Activated naive CD4-positive, alpha-beta T cell treated with anti-CD3 and anti-CD28 coated beads for 36 hours (primary cell): ENCODE data around the gene ZMAT5. TPM values are rescaled to one million over a fixed set of nuclear protein-coding genes. Genes with fewer than 3 reads are reported as not detected.

Experiments
- CTCF ChIA-PET: fragments of 350-600 bp; sonication (Branson Sonifier 250); formaldehyde crosslinking; loops from one replicate; lab custom pipeline; 2021; ENCODE audit warnings: antibody characterized with exemption; lab: Charles Lee
- DNase-seq: peaks from one replicate; pipeline ENCODE4 v3.0.0-alpha.2; 2020
- H3K27ac Mint-ChIP-seq: one replicate; pipeline ENCODE4 v1.8.0; 2021; ENCODE audit warnings: mild to moderate bottlenecking, mixed read lengths
- H3K27me3 Mint-ChIP-seq: one replicate; pipeline ENCODE4 v1.8.0; 2021; ENCODE audit warnings: low read depth, mixed read lengths
- H3K36me3 Mint-ChIP-seq: one replicate; pipeline ENCODE4 v1.8.0; 2021; ENCODE audit warnings: low read depth, mixed read lengths
- H3K4me1 Mint-ChIP-seq: one replicate; pipeline ENCODE4 v1.8.0; 2021; ENCODE audit warnings: low read depth, mixed read lengths
- H3K4me3 Mint-ChIP-seq: one replicate; pipeline ENCODE4 v1.8.0; 2021; ENCODE audit warnings: mild to moderate bottlenecking, moderate library complexity, mixed read lengths
- H3K9me3 Mint-ChIP-seq: one replicate; pipeline ENCODE4 v1.8.0; 2021; ENCODE audit warnings: mixed read lengths
- intact Hi-C: fragments of 100-400 bp; cut with micrococcal nuclease; formaldehyde crosslinking; loops from one replicate; pipeline ENCODE4 v1.15.1; 2023
- total RNA-seq, 2 experiments: library from RNA; stranded (reverse); gene quantifications; one replicate each; pipeline ENCODE4 v1.2.3, GENCODE V29; 2021

The ZMAT5 gene
- total RNA-seq, 2 experiments from 2014 or later: 14.3 to 15.3 TPM

DNA sequence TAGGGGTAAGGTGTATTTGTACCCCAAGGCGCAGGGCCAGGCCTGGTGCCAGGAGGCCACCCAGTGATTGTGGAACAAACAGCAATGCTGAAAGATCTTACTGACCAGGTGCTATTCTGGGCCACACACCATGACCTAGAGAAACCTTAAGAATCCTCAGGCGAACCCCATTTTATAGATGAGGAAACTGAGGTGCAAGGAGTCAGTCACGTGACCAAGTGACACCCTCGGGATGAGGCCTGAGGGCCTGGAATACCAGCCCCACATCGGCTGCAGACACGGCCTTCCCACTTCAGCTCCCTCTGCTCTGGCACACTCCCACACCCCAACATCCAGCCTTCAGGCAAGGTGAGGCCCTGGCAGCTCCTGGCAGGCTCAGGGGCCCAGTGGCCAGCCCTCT lies 33.9 kb downstream of the ZMAT5 start:
- Mint-ChIP-seq H3K27ac (no peak overlapping the region), H3K4me3 (no peak overlapping the region), H3K4me1 (no peaks in the 10 kb centered on the region), H3K27me3 (no peaks in the 10 kb centered on the region), H3K36me3 (no peaks in the 10 kb centered on the region), H3K9me3 (no peaks in the 10 kb centered on the region)
- CTCF ChIA-PET: no interaction called here
- intact Hi-C loops: no loop called here
- no peak for DNase-seq

DNA sequence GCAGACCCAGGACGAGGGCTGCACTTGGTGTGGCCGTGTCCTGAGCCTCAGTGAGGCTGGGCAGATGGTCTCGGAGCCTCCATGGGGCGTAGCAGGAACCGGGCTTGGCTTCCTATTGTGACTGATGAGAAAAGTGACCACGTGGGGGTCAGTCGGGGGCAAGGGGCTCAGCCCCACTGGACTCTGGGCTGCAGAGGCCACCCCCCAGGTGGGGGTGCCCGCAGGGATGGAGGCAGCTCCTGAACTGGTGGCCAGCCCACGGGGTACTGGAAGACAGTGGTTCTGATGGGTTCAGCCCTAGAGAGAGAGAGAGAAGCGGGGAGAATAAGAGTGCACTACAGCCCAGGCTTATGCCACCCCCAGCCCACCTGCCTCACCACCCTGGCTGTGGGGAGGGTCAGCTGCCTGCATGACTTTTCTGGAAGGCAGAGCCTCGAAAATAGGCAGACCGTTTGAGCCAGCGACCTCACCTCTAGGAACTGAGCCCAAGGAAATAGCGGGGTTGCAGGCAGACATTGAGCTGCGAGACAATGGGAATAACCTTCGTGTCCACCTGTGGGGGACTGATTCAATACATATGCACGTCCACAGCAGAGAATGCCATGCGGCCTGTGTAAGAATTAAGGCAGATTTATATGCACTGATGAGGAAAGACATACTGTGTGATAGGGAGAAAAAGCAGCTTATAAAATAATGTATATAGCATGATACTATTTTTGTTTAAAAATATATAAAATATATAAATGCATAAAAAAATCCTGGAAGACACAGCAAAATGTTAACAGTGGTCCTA lies 35.6 kb downstream of the ZMAT5 start:
- no peak overlapping the region for H3K4me3 Mint-ChIP-seq
- no peak for DNase-seq
- no peaks in the 10 kb centered on the region for H3K4me1 Mint-ChIP-seq
- no peak overlapping the region for H3K27ac Mint-ChIP-seq
- no peaks in the 10 kb centered on the region for H3K27me3 Mint-ChIP-seq
- no peaks in the 10 kb centered on the region for H3K36me3 Mint-ChIP-seq
- CTCF ChIA-PET: interaction anchor here (1.2 kb wide), 1 partner anchor 274 kb away, joined by 3 read pairs; no protein-coding TSS in a partner anchor
- intact Hi-C loops: no loop called here
- no peaks in the 10 kb centered on the region for H3K9me3 Mint-ChIP-seq

DNA sequence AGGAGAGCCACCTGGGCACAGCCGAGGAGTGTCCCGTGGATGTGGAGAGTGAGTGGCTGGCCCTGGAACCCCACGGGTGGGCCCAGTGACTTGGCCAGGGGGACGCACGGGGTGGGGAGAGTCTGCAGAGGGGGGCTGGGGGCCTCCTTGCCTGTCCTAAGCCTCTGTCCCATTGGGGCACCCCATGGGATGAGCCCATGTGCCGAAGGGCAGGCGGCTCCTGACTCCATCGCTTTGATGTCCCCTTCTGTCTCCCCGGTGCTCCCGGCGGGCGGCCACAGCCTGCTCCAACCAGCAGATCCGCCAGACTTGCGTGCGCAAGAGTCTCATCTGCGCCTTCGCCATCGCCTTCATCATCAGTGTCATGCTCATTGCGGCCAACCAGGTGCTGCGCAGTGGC lies 37.6 kb downstream of the ZMAT5 start:
- Mint-ChIP-seq H3K4me1 (no peaks in the 10 kb centered on the region), H3K9me3 (no peaks in the 10 kb centered on the region), H3K4me3 (no peak overlapping the region), H3K36me3 (no peaks in the 10 kb centered on the region), H3K27me3 (no peaks in the 10 kb centered on the region), H3K27ac (no peak overlapping the region)
- DNase-seq: no peak
- CTCF ChIA-PET: no interaction called here
- intact Hi-C loops: no loop called here

DNA sequence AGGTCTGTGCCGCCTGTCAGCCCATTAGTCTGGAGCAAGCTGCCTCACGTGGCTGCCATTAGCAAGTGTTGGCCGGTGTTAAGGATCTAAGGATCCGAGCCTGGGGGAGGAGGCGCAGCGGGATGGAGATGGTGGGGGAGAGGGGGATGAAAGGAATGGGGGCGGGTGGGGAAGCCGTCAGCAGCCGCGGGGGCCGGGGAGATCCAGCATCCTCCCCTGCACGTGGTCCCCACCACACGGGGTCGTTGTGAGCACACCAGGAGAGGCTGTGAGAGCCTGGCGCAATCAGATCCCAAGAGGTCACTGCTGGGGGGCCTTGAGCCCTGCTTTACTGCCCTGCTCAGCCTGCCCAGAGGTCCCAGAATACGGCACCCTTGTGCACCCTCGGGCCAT lies 39.7 kb downstream of the ZMAT5 start:
- H3K4me3 Mint-ChIP-seq: no peak overlapping the region

DNA sequence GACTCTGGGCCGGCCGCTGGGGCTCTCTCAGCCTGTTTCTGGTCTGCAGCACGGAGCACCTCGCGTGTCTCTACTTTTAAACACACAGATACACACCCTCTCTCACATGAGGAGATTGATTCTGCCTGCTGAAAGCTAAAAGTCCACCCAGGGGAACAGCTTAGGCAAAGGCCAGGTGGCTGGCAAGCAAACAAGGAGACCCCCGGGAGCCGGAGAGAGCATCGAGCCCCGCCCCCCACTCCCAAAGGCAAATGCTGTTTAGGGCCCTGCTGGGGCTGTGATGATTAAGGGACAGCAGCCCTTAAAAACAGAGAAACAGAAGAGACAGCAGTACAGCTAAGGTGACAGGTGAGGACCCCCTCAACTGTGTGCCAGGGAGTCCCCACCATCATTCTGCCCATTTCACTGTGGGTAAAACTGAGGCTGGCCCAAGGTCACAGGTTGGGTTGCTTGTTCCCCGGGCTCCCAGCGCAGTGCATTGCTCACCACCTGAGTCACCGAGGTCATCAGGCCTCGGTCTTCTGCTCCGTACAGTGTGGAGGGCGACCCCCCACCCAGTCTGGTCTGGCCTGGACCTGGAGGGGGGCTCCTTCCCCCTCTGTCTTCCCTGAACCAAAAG lies 40.2 kb downstream of the ZMAT5 start:
- intact Hi-C loops: loop anchor here (1.0 kb wide), 1 partner anchor 279 kb away; no protein-coding TSS in a partner anchor
- H3K4me1 Mint-ChIP-seq: no peaks in the 10 kb centered on the region
- H3K4me3 Mint-ChIP-seq: no peak overlapping the region
- CTCF ChIA-PET: no interaction called here
- H3K27me3 Mint-ChIP-seq: peaks cover 3% of the 10 kb centered on the region
- H3K27ac Mint-ChIP-seq: no peak overlapping the region
- DNase-seq: no peak
- H3K9me3 Mint-ChIP-seq: no peaks in the 10 kb centered on the region
- no peaks in the 10 kb centered on the region for H3K36me3 Mint-ChIP-seq

More for the DNA sequence above, 39.7 kb downstream of the ZMAT5 start:
- H3K36me3 Mint-ChIP-seq: no peaks in the 10 kb centered on the region
- no peaks in the 10 kb centered on the region for H3K9me3 Mint-ChIP-seq
- intact Hi-C loops: loop anchor here (1.0 kb wide), 1 partner anchor 278 kb away; no protein-coding TSS in a partner anchor
- H3K27ac Mint-ChIP-seq: no peak overlapping the region
- peak; percentile 39 for DNase-seq
- H3K27me3 Mint-ChIP-seq: no peaks in the 10 kb centered on the region
- no peaks in the 10 kb centered on the region for H3K4me1 Mint-ChIP-seq
- CTCF ChIA-PET: no interaction called here

DNA sequence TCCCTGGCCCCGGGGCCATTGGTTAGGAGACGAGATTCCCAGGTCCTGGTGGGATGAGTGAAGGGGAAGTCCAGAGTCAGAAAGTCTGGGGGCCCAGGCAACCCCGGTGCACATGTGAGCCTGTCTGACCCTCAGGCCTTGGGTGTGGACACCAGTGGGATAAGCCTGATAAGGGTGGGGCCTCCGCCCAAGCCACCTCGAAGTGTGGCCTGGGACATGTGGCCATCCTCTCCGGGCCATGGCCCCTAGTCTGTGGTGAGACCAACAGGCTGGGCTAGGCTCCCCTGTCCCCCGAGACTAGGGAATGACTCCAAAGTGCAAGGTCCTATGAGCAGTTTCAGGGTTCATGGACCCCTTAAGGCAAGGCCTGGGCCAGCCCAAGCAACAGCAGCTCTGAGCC lies 40.7 kb downstream of the ZMAT5 start:
- H3K9me3 Mint-ChIP-seq: no peaks in the 10 kb centered on the region
- no peaks in the 10 kb centered on the region for H3K4me1 Mint-ChIP-seq

DNA sequence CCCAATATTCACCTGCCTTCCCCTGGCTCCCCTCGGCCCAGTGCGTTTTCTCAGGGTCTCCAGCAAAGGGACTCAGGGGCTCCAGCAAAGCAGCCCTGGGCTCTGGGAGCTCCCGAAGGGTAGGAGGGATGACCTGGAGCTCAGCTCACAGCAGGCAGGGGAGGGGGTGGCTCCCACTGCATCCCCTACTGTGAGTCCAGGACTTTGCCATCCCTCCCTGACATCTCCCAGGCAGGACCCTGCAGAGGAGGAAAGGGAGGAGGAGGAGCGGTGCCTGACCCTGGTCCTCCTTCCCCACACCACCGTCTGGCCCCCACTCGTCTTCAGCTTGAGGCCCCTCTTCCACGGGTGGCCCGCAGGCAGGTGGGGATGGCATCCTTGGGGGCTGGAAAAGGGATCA lies 42.0 kb downstream of the ZMAT5 start:
- CTCF ChIA-PET: interaction anchor here (1.4 kb wide), 1 partner anchor 280 kb away, joined by 5 read pairs; no protein-coding TSS in a partner anchor
- Mint-ChIP-seq H3K36me3 (no peaks in the 10 kb centered on the region), H3K9me3 (no peaks in the 10 kb centered on the region), H3K27me3 (peaks cover 7% of the 10 kb centered on the region), H3K4me1 (no peaks in the 10 kb centered on the region), H3K4me3 (no peak overlapping the region), H3K27ac (no peak overlapping the region)
- intact Hi-C loops: no loop called here
- DNase-seq: no peak

More for the DNA sequence above, 40.7 kb downstream of the ZMAT5 start:
- CTCF ChIA-PET: interaction anchor here (1.4 kb wide), 1 partner anchor 279 kb away, joined by 5 read pairs; no protein-coding TSS in a partner anchor
- no peak for DNase-seq
- intact Hi-C loops: no loop called here
- Mint-ChIP-seq H3K27me3 (peaks cover 7% of the 10 kb centered on the region), H3K4me3 (no peak overlapping the region), H3K36me3 (no peaks in the 10 kb centered on the region), H3K27ac (no peak overlapping the region)

DNA sequence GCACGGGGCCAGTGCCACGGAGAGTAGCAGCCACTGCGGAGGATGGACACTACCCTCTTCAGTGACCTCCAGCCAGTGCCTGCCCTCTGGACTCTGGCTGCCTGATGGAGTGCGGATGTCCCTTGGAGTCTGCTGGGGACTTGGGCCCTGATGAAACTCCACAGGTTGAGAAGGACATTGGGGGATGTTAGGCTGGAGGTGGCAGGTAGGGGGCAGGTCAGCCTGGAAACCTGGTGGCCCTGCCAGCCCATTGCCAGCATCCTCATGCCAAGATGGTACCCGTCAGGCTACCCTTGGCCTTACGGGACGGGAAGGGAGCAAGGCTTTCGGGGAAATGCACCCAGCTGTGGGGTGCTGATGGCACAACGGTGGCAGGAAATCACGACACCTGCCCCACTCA lies 43.0 kb downstream of the ZMAT5 start:
- CTCF ChIA-PET: no interaction called here
- Mint-ChIP-seq H3K36me3 (no peaks in the 10 kb centered on the region), H3K27me3 (peaks cover 16% of the 10 kb centered on the region), H3K27ac (no peak overlapping the region), H3K4me1 (peaks cover 4% of the 10 kb centered on the region), H3K9me3 (no peaks in the 10 kb centered on the region), H3K4me3 (no peak overlapping the region)
- no peak for DNase-seq
- intact Hi-C loops: no loop called here

DNA sequence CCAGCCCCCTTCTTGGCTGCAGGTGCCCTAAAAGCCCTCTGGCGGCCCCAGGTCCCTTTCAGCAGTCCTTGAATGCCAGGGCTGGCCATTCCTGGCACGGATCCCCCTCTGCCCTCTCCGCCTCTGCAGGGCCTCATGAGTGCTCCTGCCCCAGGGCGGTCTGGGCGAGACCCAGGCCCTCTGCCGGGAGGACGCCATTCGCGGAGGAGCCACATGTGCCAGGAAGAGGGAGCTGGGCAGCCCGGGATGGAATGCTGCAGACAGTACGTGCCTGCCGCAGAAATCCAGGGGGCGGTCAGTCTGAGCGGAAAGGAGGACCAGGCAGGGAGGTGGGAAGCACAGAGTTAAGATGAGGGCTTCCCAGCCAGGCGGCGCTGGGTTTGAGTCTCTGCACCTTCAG lies 44.2 kb downstream of the ZMAT5 start:
- intact Hi-C loops: no loop called here
- Mint-ChIP-seq H3K4me3 (no peak overlapping the region), H3K36me3 (no peaks in the 10 kb centered on the region)

DNA sequence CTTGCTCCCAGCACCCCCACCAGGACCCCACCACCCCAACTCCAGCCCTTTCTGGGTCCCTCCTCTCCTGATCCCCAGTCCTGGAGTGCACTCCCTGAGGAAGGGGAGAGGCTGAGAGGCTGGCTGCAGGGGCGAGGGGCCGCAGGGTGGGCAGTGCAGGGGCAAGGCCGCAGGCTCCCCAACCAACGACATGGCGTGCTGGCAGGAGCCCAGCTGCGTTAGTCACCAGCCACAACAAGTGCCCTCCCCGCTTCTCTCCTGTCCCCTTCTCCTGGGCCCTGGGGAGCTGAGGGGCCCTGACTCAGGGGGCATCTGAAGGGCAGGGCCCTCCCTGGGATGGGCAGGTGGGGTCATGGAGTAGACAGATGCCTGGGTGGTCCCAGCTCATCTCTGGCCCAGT lies 44.7 kb downstream of the ZMAT5 start:
- H3K9me3 Mint-ChIP-seq: no peaks in the 10 kb centered on the region
- CTCF ChIA-PET: no interaction called here
- H3K27me3 Mint-ChIP-seq: peaks cover 27% of the 10 kb centered on the region
- peaks cover 4% of the 10 kb centered on the region for H3K4me1 Mint-ChIP-seq
- H3K27ac Mint-ChIP-seq: no peak overlapping the region
- intact Hi-C loops: no loop called here
- no peak overlapping the region for H3K4me3 Mint-ChIP-seq
- H3K36me3 Mint-ChIP-seq: no peaks in the 10 kb centered on the region
- no peak for DNase-seq

More for the DNA sequence above, 44.2 kb downstream of the ZMAT5 start:
- DNase-seq: no peak
- H3K4me1 Mint-ChIP-seq: peaks cover 4% of the 10 kb centered on the region
- CTCF ChIA-PET: no interaction called here
- H3K9me3 Mint-ChIP-seq: no peaks in the 10 kb centered on the region
- no peak overlapping the region for H3K27ac Mint-ChIP-seq
- H3K27me3 Mint-ChIP-seq: peaks cover 24% of the 10 kb centered on the region

DNA sequence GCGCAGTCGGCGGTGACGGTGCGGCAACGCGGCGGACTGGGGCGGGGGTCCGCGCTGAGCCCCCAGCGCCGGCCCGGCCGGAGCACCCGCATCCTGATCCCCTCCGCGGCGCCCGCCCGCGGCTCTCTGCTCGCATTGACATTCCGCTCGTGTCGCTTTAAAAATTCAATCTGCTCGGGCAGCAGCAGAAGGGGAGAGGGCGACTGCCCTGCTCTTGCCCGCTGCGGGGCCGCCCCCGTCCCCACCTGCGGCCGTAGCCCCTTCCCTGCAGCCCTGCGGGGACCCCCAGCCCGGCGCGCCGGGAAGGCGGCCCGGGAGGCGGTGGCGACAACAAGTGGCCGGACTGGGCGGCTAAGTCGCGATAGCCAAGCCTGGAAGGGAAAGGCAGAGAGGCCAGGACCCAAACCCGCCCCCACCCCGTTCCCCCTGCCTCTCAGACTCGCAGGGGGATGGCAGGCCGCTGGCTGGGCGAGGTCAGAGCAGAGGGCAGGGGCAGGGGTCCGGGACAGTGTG lies 45.9 kb downstream of the ZMAT5 start:
- Mint-ChIP-seq H3K4me3 (no peak overlapping the region), H3K9me3 (no peaks in the 10 kb centered on the region), H3K27me3 (peaks cover 39% of the 10 kb centered on the region), H3K4me1 (peaks cover 4% of the 10 kb centered on the region), H3K27ac (no peak overlapping the region), H3K36me3 (no peaks in the 10 kb centered on the region)
- CTCF ChIA-PET: no interaction called here
- no peak for DNase-seq
- intact Hi-C loops: no loop called here

DNA sequence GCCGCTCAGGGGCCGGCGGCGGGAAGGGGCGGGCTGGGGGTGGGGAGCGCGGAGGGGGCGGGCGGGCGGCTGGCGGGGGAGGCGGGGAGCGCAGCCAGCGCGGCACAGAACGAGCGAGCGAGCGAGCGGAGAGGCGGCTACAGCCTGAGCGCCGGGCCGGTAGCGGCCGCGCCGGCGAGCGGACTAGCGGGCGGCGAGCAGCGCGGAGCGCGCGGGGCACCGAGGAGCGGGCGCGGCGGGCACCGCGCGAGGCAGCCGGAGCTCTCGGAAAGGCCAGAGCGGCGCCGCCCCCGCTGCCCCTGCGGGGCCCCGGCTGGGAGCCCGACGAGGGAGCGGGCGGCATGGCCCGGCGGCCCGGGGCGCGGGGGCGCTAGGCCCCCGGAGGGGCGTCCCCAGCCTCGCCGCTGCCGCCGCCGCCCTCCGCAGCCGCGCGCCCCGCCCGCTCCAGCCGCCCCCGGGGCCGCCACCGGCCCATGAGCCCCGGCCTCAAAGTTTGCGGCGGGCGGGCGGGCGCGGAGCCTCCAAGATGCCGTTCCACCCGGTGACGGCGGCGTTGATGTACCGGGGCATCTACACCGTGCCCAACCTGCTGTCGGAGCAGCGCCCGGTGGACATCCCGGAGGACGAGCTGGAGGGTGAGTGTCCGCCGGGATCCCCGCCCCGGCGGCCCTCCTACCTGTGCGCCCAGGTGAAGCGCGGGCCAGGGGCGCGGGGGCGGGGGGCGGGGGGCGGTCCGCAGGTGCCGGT lies 46.7 kb downstream of the ZMAT5 start, which contains the start of gene CABP7:
Gene CABP7 (plus strand): TSS at position 105 of the 747 bp plus-strand sequence. CDS start 422 bp downstream, at position 527.
- H3K4me1 Mint-ChIP-seq: peaks cover 4% of the 10 kb centered on the region
- DNase-seq: no peak

More for the DNA sequence above, 46.7 kb downstream of the ZMAT5 start, which contains the start of gene CABP7:
- Mint-ChIP-seq H3K27me3 (peaks cover 40% of the 10 kb centered on the region), H3K4me3 (peak within 1 kb of the TSS; percentile 24), H3K9me3 (no peaks in the 10 kb centered on the region), H3K27ac (no peak within 1 kb of the TSS), H3K36me3 (no peaks in the 10 kb centered on the region)
- CTCF ChIA-PET: no interaction called here
- intact Hi-C loops: no loop called here
